A549 (cell line): ENCODE measurements around the gene PAQR5.

Source experiments
- CBX2 ChIP-seq: fragments of 200-600 bp; sonication (generic); IDR thresholded peaks from 2 replicates; pipeline ENCODE4 v1.6.1; 2016; ENCODE audit warnings: low read depth, mild to moderate bottlenecking, borderline replicate concordance
- CEBPB ChIP-seq, 2 experiments: fragments of >200 bp in 1 of 2; sonication (Bioruptor Twin) in 1 of 2; formaldehyde crosslinking in 1 of 2; IDR thresholded peaks; 2 replicates each; pipeline ENCODE4 v1.6.1; 2012 to 2016
- CTCF ChIP-seq: fragments of >200 bp; sonication (Bioruptor Twin); formaldehyde crosslinking; IDR thresholded peaks from 3 replicates; pipeline ENCODE4 v1.5.1; 2016
- EHMT2 ChIP-seq: fragments of 200-600 bp; sonication (generic); IDR thresholded peaks from 2 replicates; pipeline ENCODE4 v1.6.1; 2016; ENCODE audit warnings: antibody characterized with exemption, low read depth, mild to moderate bottlenecking, moderate library complexity
- KDM1A ChIP-seq: fragments of 200-600 bp; sonication (generic); IDR thresholded peaks from 2 replicates; pipeline ENCODE4 v1.6.1; 2016; ENCODE audit warnings: low read depth, mild to moderate bottlenecking
- KDM5A ChIP-seq: fragments of 200-600 bp; sonication (generic); IDR thresholded peaks from 2 replicates; pipeline ENCODE4 v1.6.1; 2016; ENCODE audit warnings: antibody characterized with exemption, mild to moderate bottlenecking
- MYC ChIP-seq: IDR thresholded peaks from 2 replicates; pipeline ENCODE4 v1.6.1; 2012; ENCODE audit warnings: mild to moderate bottlenecking, inconsistent platforms, low read length, improper control_type of control experiment, borderline replicate concordance
- POLR2A ChIP-seq: IDR thresholded peaks from 2 replicates; pipeline ENCODE4 v1.6.1; 2012; ENCODE audit warnings: mild to moderate bottlenecking, low read length
- RFX5 ChIP-seq: fragments of 450-650 bp; IDR thresholded peaks from 2 replicates; pipeline ENCODE4 v1.7.1; 2014; ENCODE audit warnings: antibody characterized with exemption, mild to moderate bottlenecking, moderate library complexity
- TP53 ChIP-seq: fragments of 250-450 bp; sonication (Bioruptor Pico); IDR thresholded peaks from 2 replicates; pipeline ENCODE4 v1.5.0; 2021; ENCODE audit warnings: mild to moderate bottlenecking, moderate library complexity
- TF ChIP-seq, protein P1 (sequence below): fragments of 450-650 bp; IDR thresholded peaks from 2 replicates; pipeline ENCODE4 v1.6.1; 2014; ENCODE audit warnings: antibody characterized with exemption

GRCh38 chr15:69292826-69293420 lies 5.8 kb upstream of the PAQR5 start:
- TF ChIP-seq POLR2A (no peak), CBX2 (no peak), CTCF (no peak), RFX5 (no peak), EHMT2 (no peak), TP53 (CRISPR knock-in tag) (no peak), MYC (no peak), CEBPB (IDR thresholded peaks at IDR 0.05) (no peak), KDM1A (no peak), KDM5A (no peak)
- TF ChIP-seq, protein P1, sequence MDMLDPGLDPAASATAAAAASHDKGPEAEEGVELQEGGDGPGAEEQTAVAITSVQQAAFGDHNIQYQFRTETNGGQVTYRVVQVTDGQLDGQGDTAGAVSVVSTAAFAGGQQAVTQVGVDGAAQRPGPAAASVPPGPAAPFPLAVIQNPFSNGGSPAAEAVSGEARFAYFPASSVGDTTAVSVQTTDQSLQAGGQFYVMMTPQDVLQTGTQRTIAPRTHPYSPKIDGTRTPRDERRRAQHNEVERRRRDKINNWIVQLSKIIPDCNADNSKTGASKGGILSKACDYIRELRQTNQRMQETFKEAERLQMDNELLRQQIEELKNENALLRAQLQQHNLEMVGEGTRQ, result no peak
